Large intestine (tissue), 3 donors: Measurements from ENCODE around the gene RAPGEF2. TPM values are rescaled to one million over a fixed set of nuclear protein-coding genes. Genes with fewer than 3 reads are reported as not detected.

Experiments
- DNase-seq, 2 donors: peaks; one replicate each; pipeline versions ENCODE4 v3.0.0 to v3.0.0-alpha.2; 2013
- H3K27ac ChIP-seq: one replicate; pipeline ENCODE4 v1.5.1; 2013; ENCODE audit warnings: low read length
- H3K27me3 ChIP-seq: 2 replicates; pipeline ENCODE4 v1.6.1; 2013; ENCODE audit warnings: low read length; ENCODE audit not compliant: control insufficient read depth, insufficient read depth
- H3K36me3 ChIP-seq: 2 replicates; pipeline ENCODE4 v1.6.1; 2013; ENCODE audit warnings: low read length; ENCODE audit not compliant: control insufficient read depth, insufficient read depth
- H3K4me1 ChIP-seq: one replicate; pipeline ENCODE4 v1.6.1; 2013; ENCODE audit warnings: low read length; ENCODE audit not compliant: control insufficient read depth, insufficient read depth
- H3K4me3 ChIP-seq: one replicate; pipeline ENCODE4 v1.5.1; 2013; ENCODE audit warnings: low read length
- H3K9me3 ChIP-seq: one replicate; pipeline ENCODE4 v1.6.1; 2013; ENCODE audit warnings: mild to moderate bottlenecking, low read depth, low read length, moderate library complexity; ENCODE audit not compliant: control insufficient read depth
- WGBS: methylation state at CpG from one replicate; pipeline ENCODE4 v1.1.5; 2013; ENCODE audit warnings: low lambda C conversion rate; ENCODE audit not compliant: insufficient coverage; 5-methylcytosine and 5-hydroxymethylcytosine counted together
- polyA plus RNA-seq: library from polyadenylated mRNA; unstranded; fragments of 120-200 nt; gene quantifications from one replicate; pipeline ENCODE4 v1.2.1, GENCODE V29; 2013

RAPGEF2 gene
- polyA plus RNA-seq, 1 donor, result 43.4 TPM

DNA sequence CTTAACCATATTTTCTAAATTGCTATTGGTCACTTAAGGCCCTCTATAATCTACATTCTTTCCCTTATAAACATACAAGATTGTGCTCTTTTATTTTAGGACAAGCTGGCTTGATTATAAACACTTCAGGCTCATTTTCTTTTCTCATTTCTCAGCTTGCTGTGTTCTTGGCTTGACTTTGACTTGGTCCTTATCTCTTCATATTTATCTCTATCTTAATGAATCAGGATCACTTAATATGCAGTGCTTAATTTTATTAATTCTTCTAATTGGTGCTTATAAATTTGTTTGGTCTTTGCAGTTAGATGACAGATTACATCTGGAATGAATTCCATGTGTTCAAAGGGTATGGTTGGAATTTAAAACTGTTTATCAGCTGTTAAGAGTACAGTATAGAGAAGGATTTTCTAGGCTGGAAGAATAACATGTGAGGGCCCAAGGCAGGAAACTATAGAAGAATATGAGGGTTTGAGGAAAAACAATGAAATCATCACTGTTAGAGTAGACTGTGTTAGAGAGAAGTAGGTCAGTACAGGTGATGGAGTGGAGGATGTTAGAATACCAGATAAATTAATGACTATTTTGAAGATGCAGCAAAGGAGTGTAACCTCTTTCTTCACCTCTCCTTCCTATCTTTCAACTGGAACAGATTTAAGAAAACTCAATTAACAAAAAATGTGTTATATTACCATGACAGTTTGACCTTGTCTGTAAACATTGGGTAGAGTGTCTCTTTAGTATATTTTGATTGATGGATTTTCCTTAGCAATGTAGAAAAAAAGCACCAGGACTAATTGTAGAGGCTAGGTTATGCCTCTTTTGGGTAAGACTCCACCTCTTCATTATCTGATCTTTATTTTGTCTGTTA is 169.6 kb downstream of the RAPGEF2 start:
- no peak overlapping the region for H3K27ac ChIP-seq
- peaks cover 5% of the 10 kb centered on the region for H3K4me1 ChIP-seq
- no peak overlapping the region for H3K4me3 ChIP-seq
- no peaks in the 10 kb centered on the region for H3K9me3 ChIP-seq
- no peak for DNase-seq
- no peaks in the 10 kb centered on the region for H3K36me3 ChIP-seq
- no peaks in the 10 kb centered on the region for H3K27me3 ChIP-seq

DNA sequence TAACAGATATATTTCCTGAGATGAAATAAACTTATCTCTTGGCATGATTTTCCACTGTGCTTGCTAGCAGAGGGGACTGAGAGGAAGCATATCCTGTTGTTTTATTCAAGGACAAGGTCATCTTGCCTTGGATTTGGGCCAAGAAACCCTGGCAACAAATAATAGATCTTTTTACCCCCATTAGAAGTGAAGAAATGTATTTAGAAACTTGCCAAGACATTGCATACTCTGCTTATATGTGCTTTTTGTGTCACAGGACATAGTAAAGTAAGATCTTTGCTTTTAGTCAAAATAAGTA is 170.2 kb downstream of the RAPGEF2 start:
- Histone ChIP-seq H3K27me3 (no peaks in the 10 kb centered on the region), H3K9me3 (no peaks in the 10 kb centered on the region), H3K4me1 (peaks cover 5% of the 10 kb centered on the region), H3K27ac (no peak overlapping the region), H3K36me3 (no peaks in the 10 kb centered on the region), H3K4me3 (no peak overlapping the region)
- DNase-seq, result no peak

DNA sequence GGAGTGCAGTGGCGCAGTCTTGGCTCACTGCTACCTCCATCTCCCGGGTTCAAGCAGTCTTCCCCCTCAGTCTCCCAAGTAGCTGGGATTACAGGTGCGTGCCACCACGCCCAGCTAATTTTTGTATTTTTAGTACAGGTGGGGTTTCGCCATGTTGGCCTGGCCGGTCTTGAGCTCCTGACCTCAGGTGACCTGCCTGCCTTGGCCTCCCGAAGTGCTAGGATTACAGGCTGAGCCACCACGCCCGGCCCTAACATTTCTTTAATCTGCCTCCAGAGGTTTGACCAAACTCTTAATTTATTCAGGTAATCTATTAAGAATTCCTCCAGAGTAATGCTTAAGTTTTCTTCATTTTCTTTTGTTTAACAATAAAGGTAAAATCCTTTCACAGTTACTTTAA is 171.0 kb downstream of the RAPGEF2 start:
- H3K9me3 ChIP-seq, result no peaks in the 10 kb centered on the region
- no peaks in the 10 kb centered on the region for H3K27me3 ChIP-seq
- no peak for DNase-seq
- H3K4me1 ChIP-seq, result peaks cover 5% of the 10 kb centered on the region
- no CpG with 5 or more reads among the region's 9 CpGs for WGBS
- H3K36me3 ChIP-seq, result no peaks in the 10 kb centered on the region
- no peak overlapping the region for H3K27ac ChIP-seq
- no peak overlapping the region for H3K4me3 ChIP-seq

DNA sequence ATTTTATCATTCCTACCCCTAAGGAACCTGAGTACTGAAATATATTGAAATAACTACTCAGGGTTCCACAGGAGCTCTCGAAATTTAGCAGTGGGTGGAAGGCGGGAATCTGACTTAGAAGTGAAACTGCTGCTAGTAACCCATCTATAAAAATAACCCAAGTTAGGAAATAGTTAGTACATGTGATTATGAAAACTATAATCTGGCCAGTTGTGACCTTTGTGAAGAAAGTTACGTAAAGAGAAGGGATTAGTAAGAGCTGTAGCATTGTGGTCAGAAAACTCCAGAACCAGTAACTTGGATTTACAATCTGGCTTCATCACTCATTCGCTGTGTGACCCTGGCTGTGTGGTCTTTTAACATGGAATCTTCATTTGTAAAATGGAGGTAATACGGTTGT is 175.5 kb downstream of the RAPGEF2 start:
- Histone ChIP-seq H3K27ac (peak overlapping the region; percentile 95), H3K9me3 (no peaks in the 10 kb centered on the region), H3K4me3 (no peak overlapping the region), H3K4me1 (peaks cover 24% of the 10 kb centered on the region), H3K27me3 (no peaks in the 10 kb centered on the region), H3K36me3 (no peaks in the 10 kb centered on the region)
- peak in 1 of 2 donors; percentile 62 for DNase-seq
- 80% methylated on average over 1 of the region's 5 CpGs for WGBS

DNA sequence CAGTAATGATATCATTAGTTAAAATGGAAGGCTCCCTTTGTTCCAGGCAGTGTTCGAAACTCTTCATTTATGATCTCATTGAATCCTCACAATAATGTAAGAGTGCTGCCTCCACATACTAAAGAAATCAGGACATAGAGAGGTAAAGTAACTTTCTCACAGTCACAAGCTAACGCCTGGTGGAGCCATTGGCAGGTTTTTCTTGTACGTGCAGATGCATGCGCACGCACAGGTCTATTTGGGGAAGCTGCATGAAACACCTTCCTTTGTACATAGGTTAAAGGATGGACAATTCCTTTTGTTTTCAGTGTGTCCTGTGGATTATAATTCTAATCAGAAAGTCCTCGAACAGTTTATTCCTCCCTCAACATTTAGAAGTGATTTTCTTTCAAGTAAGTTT is 176.2 kb downstream of the RAPGEF2 start:
- H3K9me3 ChIP-seq, result no peaks in the 10 kb centered on the region
- H3K27me3 ChIP-seq, result no peaks in the 10 kb centered on the region
- DNase-seq, result no peak
- H3K27ac ChIP-seq, result peak overlapping the region; percentile 95
- H3K36me3 ChIP-seq, result no peaks in the 10 kb centered on the region
- H3K4me3 ChIP-seq, result no peak overlapping the region
- H3K4me1 ChIP-seq, result peaks cover 29% of the 10 kb centered on the region
- no CpG with 5 or more reads among the region's 6 CpGs for WGBS

DNA sequence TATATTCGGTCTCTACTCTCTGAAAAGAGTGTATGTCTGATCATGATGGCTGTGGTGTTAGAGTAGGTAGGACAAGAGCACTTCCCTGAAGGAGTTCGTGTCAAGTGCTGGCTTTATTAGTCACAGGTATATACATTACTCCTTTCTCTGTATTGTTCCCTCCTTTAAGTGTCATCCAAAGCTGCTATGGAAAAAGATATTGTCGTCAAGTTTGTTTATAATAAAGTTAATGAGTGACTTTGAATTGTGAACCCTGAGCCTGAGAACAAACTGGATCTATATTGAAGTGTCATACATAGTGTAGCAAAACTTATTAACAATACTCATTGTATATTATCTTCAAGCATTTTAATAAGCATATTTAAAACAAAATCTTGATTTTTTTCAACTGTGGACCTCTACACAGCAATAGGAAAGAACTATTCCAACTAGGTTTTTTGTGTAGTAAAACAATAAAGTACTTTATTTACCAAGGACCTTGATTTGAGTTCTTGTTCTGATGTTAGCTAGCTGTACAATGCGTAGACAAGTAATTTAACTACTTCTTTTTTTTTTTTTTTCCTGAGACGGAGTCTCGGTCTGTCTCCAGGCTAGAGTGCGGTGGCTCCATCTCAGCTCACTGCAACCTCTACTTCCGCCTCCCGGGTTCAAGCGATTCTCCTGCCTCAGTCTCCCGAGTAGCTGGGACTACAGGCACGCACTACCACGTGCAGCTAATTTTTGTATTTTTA is 177.7 kb downstream of the RAPGEF2 start:
- H3K9me3 ChIP-seq, result no peaks in the 10 kb centered on the region
- WGBS, result 7% methylated on average over 2 of the region's 13 CpGs
- peak; percentile 37 to 88 for DNase-seq
- H3K36me3 ChIP-seq, result no peaks in the 10 kb centered on the region
- H3K27ac ChIP-seq, result peak overlapping the region; percentile 95
- peaks cover 29% of the 10 kb centered on the region for H3K4me1 ChIP-seq
- no peaks in the 10 kb centered on the region for H3K27me3 ChIP-seq
- H3K4me3 ChIP-seq, result no peak overlapping the region

DNA sequence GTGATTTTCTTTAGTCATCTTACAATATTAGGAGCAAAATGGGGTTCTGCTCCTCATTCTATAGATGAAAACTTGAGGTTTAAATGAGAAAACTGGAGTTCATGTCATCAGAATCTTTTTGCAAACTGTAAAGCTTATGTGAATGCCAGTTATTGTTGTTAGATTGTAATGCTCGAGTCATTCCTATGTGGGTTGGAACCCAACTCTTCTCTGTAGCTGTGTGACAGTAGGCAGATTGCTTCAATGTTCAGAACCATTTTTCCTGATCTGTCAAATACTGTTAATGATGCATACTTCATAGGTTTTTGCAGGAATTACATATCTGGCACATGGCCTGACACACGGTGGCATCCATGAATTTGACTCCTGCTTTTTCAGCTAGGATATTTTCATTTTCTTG is 178.9 kb downstream of the RAPGEF2 start:
- no peaks in the 10 kb centered on the region for H3K27me3 ChIP-seq
- H3K36me3 ChIP-seq, result no peaks in the 10 kb centered on the region
- H3K9me3 ChIP-seq, result no peaks in the 10 kb centered on the region
- peaks cover 29% of the 10 kb centered on the region for H3K4me1 ChIP-seq
- 80% methylated on average over 1 of the region's 2 CpGs for WGBS
- no peak for DNase-seq
- H3K4me3 ChIP-seq, result no peak overlapping the region
- peak overlapping the region; percentile 95 for H3K27ac ChIP-seq

DNA sequence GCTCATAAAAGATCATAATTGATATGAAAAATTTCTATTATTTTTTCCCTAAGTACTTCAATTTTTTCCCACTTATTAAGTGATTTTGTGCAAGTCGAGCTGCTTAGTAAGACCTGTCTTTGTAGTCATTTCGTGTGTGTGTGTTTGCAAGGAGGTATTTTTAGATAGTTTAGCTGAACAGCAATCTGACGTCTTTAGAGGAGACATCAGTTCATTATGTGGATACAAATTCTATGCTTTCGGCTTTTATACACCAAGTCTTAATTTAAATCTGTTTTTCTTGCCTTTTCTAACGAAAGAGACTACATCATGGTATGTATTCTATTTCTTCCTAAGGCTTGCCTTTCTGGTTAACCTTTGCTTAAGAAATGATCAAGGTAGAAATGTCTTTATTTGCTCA is 179.4 kb downstream of the RAPGEF2 start:
- H3K27ac ChIP-seq, result peak overlapping the region; percentile 58

DNA sequence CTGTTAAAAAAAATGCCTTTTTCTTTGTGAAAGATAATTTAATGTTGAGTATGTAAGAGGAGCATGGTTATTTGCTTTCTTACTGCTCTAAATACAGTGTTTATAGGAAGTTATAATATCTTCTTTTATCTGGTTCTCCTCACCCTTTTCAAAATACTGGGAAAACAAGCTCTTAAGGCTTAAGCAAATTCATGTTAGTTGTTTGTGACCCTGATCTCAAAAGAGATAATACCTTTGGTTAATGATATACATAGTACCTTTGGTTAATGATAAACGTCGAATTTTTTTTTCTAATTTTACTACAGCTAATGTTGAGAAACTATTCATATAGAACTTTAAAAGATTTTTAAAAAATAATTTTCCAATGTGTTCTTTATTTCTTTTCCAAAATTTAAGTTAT is 180.1 kb downstream of the RAPGEF2 start:
- Histone ChIP-seq H3K36me3 (no peaks in the 10 kb centered on the region), H3K27ac (peak overlapping the region; percentile 58), H3K4me3 (no peak overlapping the region), H3K27me3 (no peaks in the 10 kb centered on the region), H3K4me1 (peaks cover 29% of the 10 kb centered on the region), H3K9me3 (no peaks in the 10 kb centered on the region)
- WGBS, result 61% methylated on average over 2 of the region's 2 CpGs
- DNase-seq, result peak in 1 of 2 donors; percentile 51

More for the DNA sequence above, 179.4 kb downstream of the RAPGEF2 start:
- Histone ChIP-seq H3K36me3 (no peaks in the 10 kb centered on the region), H3K27me3 (no peaks in the 10 kb centered on the region), H3K4me1 (peaks cover 29% of the 10 kb centered on the region), H3K9me3 (no peaks in the 10 kb centered on the region), H3K4me3 (no peak overlapping the region)
- 85% methylated on average over 3 of the region's 5 CpGs for WGBS
- DNase-seq, result no peak

DNA sequence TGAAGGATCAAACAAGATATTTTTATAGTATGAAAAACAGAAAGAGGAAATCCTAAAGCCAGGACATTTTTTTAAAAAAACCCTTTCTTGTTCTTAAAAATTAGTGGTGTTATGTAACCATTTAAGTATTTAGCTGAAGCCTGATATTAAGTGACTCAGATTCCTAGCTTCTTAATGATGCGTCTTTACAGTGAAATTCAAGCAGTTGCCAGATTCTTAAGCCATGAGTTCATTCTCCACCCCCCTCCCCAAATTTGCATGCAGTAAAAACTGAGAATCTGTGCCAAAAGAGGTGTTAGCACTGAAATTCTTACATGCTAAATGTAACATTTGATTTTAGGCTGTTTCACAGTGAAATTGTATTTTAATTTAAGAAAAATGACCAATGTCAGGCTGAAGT is 180.8 kb downstream of the RAPGEF2 start:
- DNase-seq, result peak in 1 of 2 donors; percentile 9
- H3K4me3 ChIP-seq, result no peak overlapping the region

More for the DNA sequence above, 180.8 kb downstream of the RAPGEF2 start:
- H3K9me3 ChIP-seq, result no peaks in the 10 kb centered on the region
- no CpG with 5 or more reads among the region's 1 CpG for WGBS
- peak overlapping the region; percentile 5 for H3K27ac ChIP-seq
- no peaks in the 10 kb centered on the region for H3K27me3 ChIP-seq
- peaks cover 29% of the 10 kb centered on the region for H3K4me1 ChIP-seq
- H3K36me3 ChIP-seq, result no peaks in the 10 kb centered on the region
